Activated CD4-positive, alpha-beta T cell treated with anti-CD3 and anti-CD28 coated beads for 1 hour (primary cell): ENCODE results near the gene RPL10L.

Source experiments
- DNase-seq: peaks from one replicate; pipeline ENCODE4 v3.0.0-alpha.2; 2020

The RPL10L gene

DNA sequence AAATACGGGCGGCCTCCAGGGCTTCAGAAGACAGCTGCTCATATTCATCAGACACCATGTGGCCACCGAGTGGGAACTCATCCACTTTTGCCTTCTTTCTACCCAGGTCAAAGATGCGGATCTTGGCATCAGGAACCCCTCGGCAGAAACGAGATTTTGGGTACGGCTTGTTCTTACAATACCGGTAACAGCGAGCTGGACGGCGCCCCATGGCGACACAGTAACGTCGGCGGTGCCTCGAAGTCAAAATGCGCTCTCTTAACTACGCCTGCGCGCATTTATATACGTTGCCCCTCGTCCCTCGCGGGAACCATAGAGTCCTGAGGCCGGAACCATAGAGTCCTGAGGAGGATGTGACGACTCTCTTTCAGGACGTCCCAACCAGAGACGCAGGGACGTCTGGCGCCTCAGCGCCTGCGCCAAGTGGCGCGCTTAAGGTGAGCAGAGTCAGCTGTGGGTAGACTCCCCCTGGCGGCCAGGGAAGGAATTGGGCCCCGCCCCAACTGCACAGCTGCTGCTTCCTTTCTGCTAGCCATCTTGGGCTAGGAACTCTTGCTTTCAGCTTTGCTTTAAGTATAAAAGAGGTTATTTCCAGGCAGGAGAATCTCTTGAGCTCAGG, at the start of gene RPL10L:
Gene RPL10L, minus strand, starts transcription at position 256 of the 619 bp plus-strand sequence. Its CDS starts 45 bp downstream, at position 211.
- DNase-seq = no peak

DNA sequence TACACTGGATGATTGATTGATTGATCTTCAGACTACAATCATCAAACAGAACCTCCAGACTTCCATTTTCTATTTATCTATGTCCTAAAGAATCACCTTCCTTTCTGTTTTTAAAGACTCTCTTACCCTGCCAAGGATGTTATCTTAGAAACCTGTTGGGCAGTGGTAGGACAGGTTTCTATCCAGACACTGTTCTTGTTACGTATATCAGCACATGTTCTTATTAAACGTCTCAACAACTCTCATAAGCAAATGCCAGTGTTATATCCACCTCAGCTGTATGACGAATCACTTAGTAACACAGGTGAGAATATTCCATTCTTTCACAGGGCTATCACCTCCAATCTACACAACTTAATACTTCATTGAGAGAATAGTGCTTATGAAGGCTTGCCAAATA, 40.2 kb upstream of the RPL10L start:
- no peak for DNase-seq

DNA sequence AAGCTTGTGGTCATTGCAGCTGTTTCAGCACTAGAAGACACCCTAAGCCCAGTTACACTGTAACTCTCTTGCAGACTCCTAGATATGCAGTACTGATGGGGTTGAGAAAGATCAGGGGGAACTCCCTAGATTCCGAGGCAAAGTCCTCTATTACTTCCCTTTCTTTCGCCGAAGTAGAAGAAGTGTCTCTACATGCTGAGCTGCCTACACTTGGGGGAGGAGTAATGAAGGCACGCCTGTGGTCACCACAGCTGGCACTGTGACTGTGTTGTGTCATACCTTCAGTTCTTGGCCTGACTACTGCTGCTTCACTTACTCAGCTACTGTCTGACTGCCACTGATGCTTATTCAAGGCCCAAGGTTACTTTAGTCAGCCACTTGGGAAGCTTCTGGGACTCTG, 35.1 kb upstream of the RPL10L start:
- no peak for DNase-seq

DNA sequence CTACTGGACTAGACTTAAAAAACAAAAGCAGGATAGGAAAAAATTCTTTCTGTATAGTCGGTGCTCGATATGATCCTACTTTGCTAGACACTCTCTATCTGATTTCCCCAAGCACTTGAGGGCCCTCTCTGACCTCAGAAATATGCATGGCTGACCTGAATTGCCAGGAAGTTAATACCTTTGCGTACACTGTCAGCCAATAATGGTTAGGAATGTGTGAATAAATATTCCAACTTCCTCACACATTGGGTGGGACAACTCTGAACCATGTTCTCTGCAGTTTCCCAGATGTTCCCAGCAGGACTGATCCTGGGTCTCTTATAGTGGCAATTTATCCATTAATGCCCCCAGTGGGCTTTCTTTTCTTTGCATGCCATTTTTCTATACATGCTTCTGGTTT, 20.5 kb upstream of the RPL10L start:
- no peak for DNase-seq

DNA sequence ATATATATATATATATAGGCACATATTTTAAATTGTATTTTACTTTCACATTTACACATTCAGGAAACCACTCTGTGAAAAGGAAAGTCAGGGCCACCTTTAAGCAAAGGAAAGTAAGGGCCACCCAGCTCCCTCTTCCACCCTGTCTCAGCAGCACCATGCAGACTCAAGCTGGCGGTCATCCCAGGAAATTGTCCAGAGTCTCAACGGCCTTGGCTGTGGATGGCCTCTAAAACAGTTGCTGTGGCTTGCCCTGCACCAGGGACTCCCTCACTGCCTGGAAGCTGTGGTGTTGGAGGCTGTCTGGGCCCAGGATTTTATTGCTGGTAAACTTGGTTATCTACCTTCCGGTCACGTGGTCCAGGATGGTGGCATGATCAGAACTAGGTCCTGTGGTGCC, 11.8 kb upstream of the RPL10L start:
- DNase-seq = no peak

DNA sequence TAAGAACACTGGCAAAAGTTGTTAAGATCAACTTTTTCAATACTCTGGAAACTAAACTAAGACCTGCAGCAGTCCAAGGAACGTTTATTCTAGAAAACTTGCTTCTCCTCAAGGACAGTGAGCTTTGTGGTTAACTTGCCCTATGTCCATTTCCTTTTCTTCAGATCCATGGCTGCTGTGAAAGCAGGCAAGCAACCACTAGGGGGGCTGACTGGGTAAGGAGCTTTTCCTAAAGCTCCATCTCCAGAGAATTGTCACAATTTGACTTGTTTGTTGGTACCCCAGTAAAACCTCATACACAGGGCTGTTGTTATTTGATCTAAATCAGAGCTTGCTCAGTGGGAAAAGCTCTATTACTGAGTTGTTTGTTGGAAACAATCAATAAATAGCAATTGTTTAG, 10.1 kb upstream of the RPL10L start:
- no peak for DNase-seq

DNA sequence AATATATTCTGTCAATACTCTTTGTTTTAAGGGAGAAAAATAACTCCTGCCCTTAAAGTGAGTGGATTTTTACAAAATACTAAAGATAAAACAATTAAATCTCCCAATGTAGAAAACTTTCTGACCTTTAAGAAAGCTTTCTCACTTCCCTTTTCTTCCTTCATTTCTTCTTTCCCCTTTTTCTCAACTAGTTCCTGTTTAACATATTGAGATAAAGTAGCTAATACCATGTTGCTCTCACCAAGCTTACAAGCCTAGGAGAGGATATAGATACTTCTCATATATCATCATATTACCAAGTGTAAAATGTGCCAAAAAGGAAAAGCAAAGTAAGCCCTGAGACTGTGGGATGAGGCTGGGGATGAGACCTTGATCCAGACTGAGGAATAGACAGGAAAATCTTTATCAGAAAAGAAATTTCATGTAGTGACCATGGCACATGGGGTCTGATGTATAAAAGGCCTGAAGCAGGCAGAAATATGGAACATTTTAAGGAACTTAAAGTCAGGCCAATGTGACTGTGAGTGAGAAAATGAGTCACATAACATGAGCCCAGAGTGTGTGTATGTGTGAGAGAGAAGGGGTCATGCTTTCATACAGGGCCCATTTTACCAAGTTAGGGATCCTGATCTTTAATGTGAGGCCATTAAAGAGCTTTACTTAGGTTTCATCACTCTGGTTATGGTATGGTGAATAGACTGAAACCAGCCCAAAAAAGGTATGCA, 1.6 kb upstream of the RPL10L start:
- no peak for DNase-seq

DNA sequence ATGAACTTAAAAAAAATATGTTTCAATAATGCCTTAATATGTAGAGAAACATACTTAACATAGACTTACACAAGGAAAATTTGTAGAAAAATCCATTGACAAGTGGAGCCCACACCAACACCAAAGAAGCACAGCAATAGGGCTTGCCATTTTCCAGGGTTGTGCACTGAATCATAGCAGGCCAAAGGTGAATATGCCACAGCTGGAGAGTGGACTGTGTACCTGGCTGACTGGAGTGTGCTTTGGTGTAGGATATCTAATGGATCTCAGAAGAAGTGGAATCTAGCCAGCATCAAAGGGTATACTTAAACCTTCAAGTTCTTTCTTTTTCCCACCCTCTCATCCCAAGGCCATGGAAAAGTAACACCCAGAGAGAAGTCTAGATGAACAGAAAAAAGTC, 4.8 kb downstream of the RPL10L start:
- no peak for DNase-seq

DNA sequence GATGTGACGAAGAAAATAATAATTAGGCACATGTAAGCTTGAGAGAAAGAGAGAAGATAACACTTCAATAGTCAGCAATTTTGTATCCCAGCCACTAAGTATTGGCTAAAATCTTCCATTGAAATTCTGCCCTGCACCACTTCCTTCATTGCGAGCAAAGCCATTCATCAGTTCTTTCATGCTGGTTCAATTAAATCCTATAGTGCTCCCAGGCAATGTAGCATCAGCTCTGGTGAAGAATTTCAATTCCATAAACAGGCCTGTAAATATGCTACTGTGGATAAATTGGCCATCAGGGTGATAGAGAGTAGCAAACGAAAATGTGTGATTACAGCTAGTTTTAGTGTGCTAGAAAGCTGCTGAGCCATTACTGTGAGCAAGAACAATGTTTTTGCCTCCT, 24.7 kb downstream of the RPL10L start:
- DNase-seq = no peak
